Right lobe of liver (tissue), 4 donors: Measurements from ENCODE around the gene ATCAY.

Source experiments
- CTCF ChIP-seq, 4 donors: fragments of 200-600 bp in 3 of 4; fragments of 450-650 bp in 1 of 4; IDR thresholded peaks; one replicate each; pipeline versions ENCODE4 v1.5.1 to v1.8.0; 2016 to 2022; ENCODE audit warnings: antibody characterized with exemption in 4 of 4, mild to moderate bottlenecking in 2 of 4
- POLR2A ChIP-seq: fragments of 450-650 bp; IDR thresholded peaks from one replicate; pipeline ENCODE4 v1.6.1; 2017; ENCODE audit warnings: antibody characterized with exemption, mild to moderate bottlenecking
- donor health status: DM: no; HTN: no; CAD: no.
- donor health status: DM: no; HTN: no; CAD: no.
- donor health status: DM: no; HTN: yes; CAD: no.

- TF ChIP-seq POLR2A: no peak
- no peak for TF ChIP-seq CTCF (IDR thresholded peaks at IDR 0.05)
Measured at GRCh38 chr19:3907626-3908265, 27.3 kb downstream of the ATCAY start.
